Esophagus muscularis mucosa (tissue), 3 donors: ENCODE measurements around the gene KRT83.

ENCODE experiments used
- CTCF ChIP-seq, 3 experiments: fragments of 200-600 bp in 2 of 3; fragments of 450-650 bp in 1 of 3; sonication (generic) in 2 of 3; IDR thresholded peaks; one replicate each; pipeline ENCODE4 v1.5.1; 2017 to 2019; ENCODE audit warnings: antibody characterized with exemption in 3 of 3, mild to moderate bottlenecking in 2 of 3, moderate library complexity in 1 of 3
- POLR2A ChIP-seq: fragments of 450-650 bp; IDR thresholded peaks from one replicate; pipeline ENCODE4 v1.6.1; 2017; ENCODE audit warnings: antibody characterized with exemption, moderate library complexity, mild to moderate bottlenecking, low read depth
- POLR2AphosphoS5 ChIP-seq, 2 donors: sonication (generic); formaldehyde crosslinking; IDR thresholded peaks; one replicate each; pipeline ENCODE4 v1.6.1; 2017; ENCODE audit warnings: antibody characterized with exemption in 2 of 2

- TF ChIP-seq CTCF (IDR thresholded peaks at IDR 0.05) = no peak
- no peak for TF ChIP-seq POLR2A
- TF ChIP-seq POLR2AphosphoS5 (IDR thresholded peaks at IDR 0.05) = no peak
These were observed 48.0 kb upstream of the KRT83 start for GRCh38 chr12:52369211-52369610.
